Femur (tissue), 1 donor: ENCODE data around the gene C8A.

ENCODE experiments used
- DNase-seq: peaks from one replicate; pipeline ENCODE4 v3.0.0-alpha.2; 2017

Gene C8A

GRCh38 chr1:56897150-56898004, 42.8 kb downstream of the C8A start:
- DNase-seq: no peak

GRCh38 chr1:56898005-56898373, 43.4 kb downstream of the C8A start:
- DNase-seq: no peak

GRCh38 chr1:56898879-56899278, 44.3 kb downstream of the C8A start:
- no peak for DNase-seq

GRCh38 chr1:56901716-56902115, 47.1 kb downstream of the C8A start:
- DNase-seq: no peak

GRCh38 chr1:56903778-56904177, 49.2 kb downstream of the C8A start:
- no peak for DNase-seq

- no peak for DNase-seq
Measured at GRCh38 chr1:56904663-56905397, 50.2 kb downstream of the C8A start.

GRCh38 chr1:56905667-56906066, 51.1 kb downstream of the C8A start:
- DNase-seq: no peak

GRCh38 chr1:56908619-56909221, 54.1 kb downstream of the C8A start:
- DNase-seq: no peak

GRCh38 chr1:56910441-56910985, 55.9 kb downstream of the C8A start:
- no peak for DNase-seq

- no peak for DNase-seq
Measured at GRCh38 chr1:56911098-56911938, 56.7 kb downstream of the C8A start.

GRCh38 chr1:56912325-56912724, 57.7 kb downstream of the C8A start:
- no peak for DNase-seq

- DNase-seq: no peak
Measured at GRCh38 chr1:56915960-56916359, 61.4 kb downstream of the C8A start.

- DNase-seq: no peak
Measured at GRCh38 chr1:56916630-56917029, 62.0 kb downstream of the C8A start.

GRCh38 chr1:56917356-56917755, 62.8 kb downstream of the C8A start:
- no peak for DNase-seq

GRCh38 chr1:56920591-56921001, 66.0 kb downstream of the C8A start:
- peak; percentile 21 for DNase-seq

- no peak for DNase-seq
Measured at GRCh38 chr1:56921479-56921878, 66.9 kb downstream of the C8A start.

- DNase-seq: no peak
Measured at GRCh38 chr1:56922070-56922469, 67.5 kb downstream of the C8A start.

- no peak for DNase-seq
Measured at GRCh38 chr1:56922507-56922906, 67.9 kb downstream of the C8A start.

- DNase-seq: no peak
Measured at GRCh38 chr1:56923201-56923600, 68.6 kb downstream of the C8A start.

GRCh38 chr1:56924116-56924515, 69.5 kb downstream of the C8A start:
- no peak for DNase-seq

- no peak for DNase-seq
Measured at GRCh38 chr1:56925193-56925592, 70.6 kb downstream of the C8A start.

GRCh38 chr1:56927171-56927570, 72.6 kb downstream of the C8A start:
- DNase-seq: no peak

- DNase-seq: no peak
Measured at GRCh38 chr1:56927986-56928385, 73.4 kb downstream of the C8A start.
